Transverse colon (tissue), 4 donors: Measurements from ENCODE around the gene RTP2. TPM values are rescaled to one million over a fixed set of nuclear protein-coding genes. Genes with fewer than 3 reads are reported as not detected.

ENCODE experiments used
- DNase-seq: peaks from one replicate; pipeline ENCODE4 v3.0.0-alpha.2; 2019
- H3K27ac ChIP-seq, 4 donors: fragments of 200-600 bp; sonication (generic); 2 replicates each; pipeline ENCODE4 v1.5.1; 2016 to 2018; ENCODE audit warnings: inconsistent platforms in 4 of 4
- H3K27me3 ChIP-seq: fragments of 200-600 bp; sonication (generic); 2 replicates; pipeline ENCODE4 v1.5.1; 2017; ENCODE audit warnings: inconsistent platforms
- H3K36me3 ChIP-seq, 4 donors: fragments of 200-600 bp; sonication (generic); 2 replicates each; pipeline ENCODE4 v1.5.1; 2017 to 2019; ENCODE audit warnings: inconsistent platforms in 4 of 4
- H3K4me1 ChIP-seq, 4 donors: fragments of 200-600 bp; sonication (generic); 2 replicates each; pipeline ENCODE4 v1.5.1; 2017 to 2020; ENCODE audit warnings: inconsistent platforms in 4 of 4
- H3K4me3 ChIP-seq, 4 donors: fragments of 200-600 bp; sonication (generic); 1 replicate in 1 of 4; 2 replicates in 3 of 4; pipeline versions ENCODE4 v1.5.1 to v1.6.1; 2017 to 2019; ENCODE audit warnings: inconsistent platforms in 4 of 4
- H3K9me3 ChIP-seq, 2 donors: fragments of 200-600 bp; sonication (generic); 2 replicates each; pipeline ENCODE4 v1.5.1; 2017 to 2019; ENCODE audit warnings: inconsistent platforms in 2 of 2
- EP300 ChIP-seq: sonication (generic); formaldehyde crosslinking; IDR thresholded peaks from one replicate; pipeline ENCODE4 v1.6.1; 2017; ENCODE audit warnings: antibody characterized with exemption, low read depth
- POLR2A ChIP-seq: fragments of 450-650 bp; IDR thresholded peaks from one replicate; pipeline ENCODE4 v1.6.1; 2016; ENCODE audit warnings: antibody characterized with exemption, mild to moderate bottlenecking, moderate library complexity
- POLR2AphosphoS5 ChIP-seq, 3 donors: sonication (generic); formaldehyde crosslinking; IDR thresholded peaks; one replicate each; pipeline ENCODE4 v1.6.1; 2016; ENCODE audit warnings: antibody characterized with exemption in 3 of 3
- WGBS, 2 donors: methylation state at CpG; one replicate each; pipeline ENCODE4 v1.1.5; 2018; ENCODE audit warnings: low coverage in 1 of 2; 5-methylcytosine and 5-hydroxymethylcytosine counted together
- in situ Hi-C, 4 donors: fragments of 200-750 bp; cut with MboI; loops; one replicate each; pipeline versions ENCODE4 v1.15.0 to v1.15.1; 2017; ENCODE audit warnings: low sequenced_read_pairs in 3 of 4, low pct_ligation_motif_present in 1 of 4, low pct_unique_long_range_greater_than_20kb in 1 of 4
- intact Hi-C: fragments of 100-400 bp; cut with DNase I; formaldehyde crosslinking; loops from one replicate; pipeline ENCODE4 v1.15.1; 2023; ENCODE audit warnings: low total_unique reads
- total RNA-seq, 4 donors: library from RNA; depleted of rRNA; stranded (reverse); fragments of >200 nt; gene quantifications; one replicate each; pipeline ENCODE4 v1.1.0, GENCODE V29; 2016
- TF ChIP-seq, protein P1 (sequence below), 5 experiments: fragments of 200-600 bp in 3 of 5; fragments of 450-650 bp in 2 of 5; sonication (generic) in 3 of 5; IDR thresholded peaks; 1 replicate in 2 of 5; 2 replicates in 3 of 5; pipeline ENCODE4 v1.5.1; 2016 to 2017; ENCODE audit warnings: antibody characterized with exemption in 5 of 5, inconsistent platforms in 3 of 5, mild to moderate bottlenecking in 2 of 5, moderate library complexity in 1 of 5

The RTP2 gene
- total RNA-seq, 4 donors from 2014 or later, result not detected

DNA sequence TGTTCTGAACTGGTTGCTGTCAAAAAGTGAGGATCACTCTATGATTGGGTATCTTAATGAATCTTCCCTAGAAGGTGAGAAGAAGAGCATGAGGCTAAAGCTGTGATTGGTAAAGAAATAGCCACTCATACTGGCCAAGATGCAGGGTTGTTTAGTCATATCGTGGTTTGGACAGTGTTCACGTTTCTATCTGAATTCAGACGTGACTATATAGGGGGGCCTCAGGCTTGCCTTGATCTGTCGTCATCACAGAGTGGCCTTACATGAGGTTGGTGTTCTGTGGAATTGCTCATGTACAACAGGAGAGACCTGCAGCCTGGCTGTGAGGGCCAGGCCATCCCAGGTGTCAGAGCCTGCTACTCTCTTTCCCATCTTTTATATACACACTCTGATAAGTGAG, 12.4 kb downstream of the RTP2 start:
- Histone ChIP-seq H3K9me3 (peaks cover 0 to 8% of the 10 kb centered on the region in 2 donors), H3K4me1 (no peaks in the 10 kb centered on the region), H3K27me3 (no peaks in the 10 kb centered on the region), H3K4me3 (no peak overlapping the region), H3K36me3 (no peaks in the 10 kb centered on the region), H3K27ac (no peak overlapping the region)
- no peak for TF ChIP-seq EP300
- TF ChIP-seq, protein P1, sequence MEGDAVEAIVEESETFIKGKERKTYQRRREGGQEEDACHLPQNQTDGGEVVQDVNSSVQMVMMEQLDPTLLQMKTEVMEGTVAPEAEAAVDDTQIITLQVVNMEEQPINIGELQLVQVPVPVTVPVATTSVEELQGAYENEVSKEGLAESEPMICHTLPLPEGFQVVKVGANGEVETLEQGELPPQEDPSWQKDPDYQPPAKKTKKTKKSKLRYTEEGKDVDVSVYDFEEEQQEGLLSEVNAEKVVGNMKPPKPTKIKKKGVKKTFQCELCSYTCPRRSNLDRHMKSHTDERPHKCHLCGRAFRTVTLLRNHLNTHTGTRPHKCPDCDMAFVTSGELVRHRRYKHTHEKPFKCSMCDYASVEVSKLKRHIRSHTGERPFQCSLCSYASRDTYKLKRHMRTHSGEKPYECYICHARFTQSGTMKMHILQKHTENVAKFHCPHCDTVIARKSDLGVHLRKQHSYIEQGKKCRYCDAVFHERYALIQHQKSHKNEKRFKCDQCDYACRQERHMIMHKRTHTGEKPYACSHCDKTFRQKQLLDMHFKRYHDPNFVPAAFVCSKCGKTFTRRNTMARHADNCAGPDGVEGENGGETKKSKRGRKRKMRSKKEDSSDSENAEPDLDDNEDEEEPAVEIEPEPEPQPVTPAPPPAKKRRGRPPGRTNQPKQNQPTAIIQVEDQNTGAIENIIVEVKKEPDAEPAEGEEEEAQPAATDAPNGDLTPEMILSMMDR (IDR thresholded peaks at IDR 0.05), result no peak
- no peak for TF ChIP-seq POLR2A
- no peak for TF ChIP-seq POLR2AphosphoS5 (IDR thresholded peaks at IDR 0.05)
- WGBS, 2 donors, result 68 to 74% methylated on average over 3 to 4 of the region's 4 CpGs
- intact Hi-C loops, result no loop called here
- in situ Hi-C loops, result loop anchor here in 1 of 4 donors (10.0 kb wide), 1 partner anchor 465 kb away; no protein-coding TSS in a partner anchor
- DNase-seq, result no peak

DNA sequence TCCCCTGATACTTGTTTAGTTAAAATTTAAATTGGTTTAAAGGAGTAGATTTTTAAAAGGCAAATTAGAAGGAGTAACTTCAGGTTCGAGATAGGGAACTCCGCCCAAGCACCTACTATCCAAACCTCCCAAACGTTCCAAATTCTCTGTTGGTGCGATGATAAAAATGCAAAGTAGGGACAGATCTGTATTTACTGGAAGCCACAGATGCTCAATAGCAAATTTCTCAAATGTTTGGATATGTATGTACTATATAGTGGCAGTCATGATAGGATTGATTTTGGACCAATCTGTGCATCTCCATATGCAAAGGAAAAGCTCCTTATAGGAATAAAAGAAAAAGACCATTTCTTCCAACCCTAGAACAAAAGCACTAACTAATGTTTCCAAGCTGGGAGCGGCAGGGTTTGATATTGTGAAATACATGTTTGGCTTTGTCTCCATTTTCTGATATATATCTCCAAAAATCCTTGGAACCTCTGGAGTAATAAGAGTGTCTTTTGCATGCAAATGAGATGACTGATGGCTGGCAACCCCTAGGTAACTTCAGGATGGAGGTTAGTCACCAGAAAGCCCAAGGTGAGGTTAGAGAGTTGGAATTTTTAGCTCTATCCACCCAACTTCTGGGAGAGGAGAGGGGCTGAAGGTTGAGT, 15.6 kb downstream of the RTP2 start:
- DNase-seq, result no peak
- intact Hi-C loops (no loop called here), in situ Hi-C loops (loop anchor here in 1 of 4 donors (10.0 kb wide), 1 partner anchor 462 kb away; no protein-coding TSS in a partner anchor)
- no peak for TF ChIP-seq EP300
- TF ChIP-seq POLR2A, result no peak
- no peak for TF ChIP-seq POLR2AphosphoS5 (IDR thresholded peaks at IDR 0.05)
- H3K27ac ChIP-seq, result no peak overlapping the region
- H3K27me3 ChIP-seq, result peaks cover 1% of the 10 kb centered on the region
- 90 to 98% methylated on average over 5 of the region's 5 CpGs for WGBS, 2 donors
- H3K9me3 ChIP-seq, result peaks cover 0 to 8% of the 10 kb centered on the region in 2 donors
- H3K36me3 ChIP-seq, result no peaks in the 10 kb centered on the region
- H3K4me3 ChIP-seq, result no peak overlapping the region
- no peaks in the 10 kb centered on the region for H3K4me1 ChIP-seq

DNA sequence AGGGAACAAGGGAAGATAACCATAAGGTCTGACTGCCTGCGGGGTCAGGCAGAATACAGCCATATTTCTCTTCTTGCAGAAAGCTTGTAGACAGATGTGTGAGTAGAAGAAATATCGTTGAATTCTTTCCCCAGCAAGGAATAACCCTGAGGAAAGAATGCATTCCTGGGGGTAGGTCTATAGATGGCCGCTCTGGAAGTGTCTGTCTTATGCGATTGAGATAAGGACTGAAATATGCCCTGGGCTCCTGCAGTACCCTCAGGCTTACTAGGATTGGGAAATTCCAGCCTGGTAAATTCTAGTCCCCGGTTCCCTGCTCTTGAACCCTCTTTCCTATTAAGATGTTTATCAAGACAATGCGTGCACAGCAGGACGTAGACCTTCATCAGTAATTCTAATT, 16.4 kb downstream of the RTP2 start:
- no peak overlapping the region for H3K27ac ChIP-seq
- in situ Hi-C loops (loop anchor here in 1 of 4 donors (10.0 kb wide), 1 partner anchor 461 kb away; no protein-coding TSS in a partner anchor), intact Hi-C loops (no loop called here)
- H3K36me3 ChIP-seq, result no peaks in the 10 kb centered on the region
- H3K9me3 ChIP-seq, result peaks cover 0 to 8% of the 10 kb centered on the region in 2 donors
- DNase-seq, result no peak
- TF ChIP-seq EP300 (no peak), POLR2AphosphoS5 (IDR thresholded peaks at IDR 0.05) (no peak), POLR2A (no peak)
- TF ChIP-seq, protein P1 (IDR thresholded peaks at IDR 0.05), result no peak
- peaks cover 6% of the 10 kb centered on the region for H3K27me3 ChIP-seq
- no peaks in the 10 kb centered on the region for H3K4me1 ChIP-seq
- WGBS, 2 donors, result 90 to 100% methylated on average over 1 to 7 of the region's 7 CpGs
- no peak overlapping the region for H3K4me3 ChIP-seq

DNA sequence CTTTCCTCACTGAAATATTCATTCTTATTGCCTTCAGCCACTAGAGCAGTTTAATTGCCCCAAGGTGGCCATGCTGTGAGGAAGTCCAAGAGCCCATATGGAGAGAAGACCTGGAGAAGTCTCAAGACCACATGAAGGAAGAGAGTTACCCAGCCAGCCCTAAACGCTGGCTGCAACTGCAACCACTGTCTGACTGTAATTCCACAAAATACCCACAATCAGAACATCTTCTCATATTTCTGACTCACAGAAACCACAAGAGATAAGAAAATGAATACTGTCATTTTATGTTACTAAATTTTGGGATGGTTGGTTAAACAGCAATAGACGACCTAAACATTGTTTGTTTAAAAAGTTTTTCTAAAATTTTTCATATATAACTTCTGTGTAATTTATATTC, 17.5 kb downstream of the RTP2 start:
- no peak overlapping the region for H3K4me3 ChIP-seq
- in situ Hi-C loops, result loop anchor here in 1 of 4 donors (10.0 kb wide), 1 partner anchor 460 kb away; no protein-coding TSS in a partner anchor
- 41 to 45% methylated on average over 2 of the region's 2 CpGs for WGBS, 2 donors
- no peak overlapping the region for H3K27ac ChIP-seq
- DNase-seq, result no peak
- H3K9me3 ChIP-seq, result peaks cover 0 to 8% of the 10 kb centered on the region in 2 donors
- no peak for TF ChIP-seq EP300
- no peak for TF ChIP-seq POLR2AphosphoS5 (IDR thresholded peaks at IDR 0.05)
- TF ChIP-seq, protein P1 (IDR thresholded peaks at IDR 0.05), result no peak
- no peak for TF ChIP-seq POLR2A
- H3K4me1 ChIP-seq, result no peaks in the 10 kb centered on the region
- peaks cover 6% of the 10 kb centered on the region for H3K27me3 ChIP-seq
- no peaks in the 10 kb centered on the region for H3K36me3 ChIP-seq
- intact Hi-C loops, result loop anchor here (5.0 kb wide), 1 partner anchor 463 kb away; no protein-coding TSS in a partner anchor
